SK-N-SH (cell line): ENCODE measurements around the gene MIS12. TPM values are rescaled to one million over a fixed set of nuclear protein-coding genes. Genes with fewer than 3 reads are reported as not detected.

Experiments
- CTCF ChIA-PET: fragments of 300-600, 350-600 bp; formaldehyde crosslinking; extraction: SDS; loops from one replicate; lab custom pipeline; 2021; lab: Yijun Ruan, JAX
- POLR2A ChIA-PET: fragments of 350-600 bp; sonication (Branson Sonifier 250); formaldehyde crosslinking; extraction: SDS; loops from one replicate; lab custom pipeline; 2020; ENCODE audit warnings: antibody characterized with exemption, inconsistent platforms; lab: Yijun Ruan, JAX
- DNase-seq: peaks from one replicate; pipeline ENCODE4 v3.0.0; 2012
- H2AFZ ChIP-seq: fragments of 200-600 bp; sonication (generic); 2 replicates; pipeline ENCODE4 v1.8.1; 2016; ENCODE audit warnings: antibody characterized with exemption, mild to moderate bottlenecking, low read depth
- H3F3A ChIP-seq: fragments of 200-600 bp; sonication (generic); replicated peaks from 2 replicates; pipeline ENCODE3; 2016; ENCODE audit warnings: antibody characterized with exemption, mild to moderate bottlenecking; ENCODE audit not compliant: insufficient read depth
- H3K27ac ChIP-seq, 2 experiments: fragments of 200-500 bp in 1 of 2; fragments of 200-600 bp in 1 of 2; sonication (Bioruptor generic) in 1 of 2; sonication (generic), shearing (Covaris generic) in 1 of 2; 2 replicates each; pipeline versions ENCODE4 v1.5.1 to v1.6.1; 2014 to 2016; ENCODE audit warnings: low read depth in 2 of 2, inconsistent platforms in 1 of 2, low read length in 1 of 2, mild to moderate bottlenecking in 1 of 2, mixed read lengths in 1 of 2
- H3K27me3 ChIP-seq: fragments of 200-600 bp; sonication (generic), shearing (Covaris generic); 2 replicates; pipeline ENCODE4 v1.6.1; 2016; ENCODE audit warnings: mixed run types; ENCODE audit not compliant: insufficient read depth
- H3K36me3 ChIP-seq, 2 experiments: fragments of 200-500 bp in 1 of 2; fragments of 200-600 bp in 1 of 2; sonication (Bioruptor generic) in 1 of 2; sonication (generic) in 1 of 2; replicated peaks in 1 of 2; 2 replicates each; pipeline versions ENCODE3 to v1.5.1; 2014 to 2016; ENCODE audit warnings: low read length in 1 of 2, mild to moderate bottlenecking in 1 of 2; ENCODE audit not compliant: insufficient read depth in 2 of 2, control insufficient read depth in 1 of 2
- H3K4me1 ChIP-seq, 2 experiments: fragments of 200-500 bp in 1 of 2; fragments of 200-600 bp in 1 of 2; sonication (Bioruptor generic) in 1 of 2; sonication (generic), shearing (Covaris generic) in 1 of 2; 2 replicates each; pipeline versions ENCODE4 v1.5.1 to v1.6.1; 2014 to 2016; ENCODE audit warnings: low read depth in 1 of 2, low read length in 1 of 2, mixed run types in 1 of 2; ENCODE audit not compliant: insufficient read depth in 2 of 2, control insufficient read depth in 1 of 2
- H3K4me2 ChIP-seq: fragments of 200-600 bp; sonication (generic), shearing (Covaris generic); 2 replicates; pipeline ENCODE4 v1.6.1; 2017; ENCODE audit warnings: mixed run types
- H3K4me3 ChIP-seq, 2 experiments: fragments of 200-500 bp in 1 of 2; fragments of 200-600 bp in 1 of 2; sonication (Bioruptor generic) in 1 of 2; sonication (generic), shearing (Covaris generic) in 1 of 2; 2 replicates each; pipeline versions ENCODE4 v1.5.1 to v1.8.1; 2014 to 2016; ENCODE audit warnings: low read depth in 2 of 2, inconsistent platforms in 1 of 2, low read length in 1 of 2, mild to moderate bottlenecking in 1 of 2, mixed read lengths in 1 of 2, moderate library complexity in 1 of 2
- H3K79me2 ChIP-seq: fragments of 200-600 bp; sonication (generic); 2 replicates; pipeline ENCODE4 v1.8.1; 2017; ENCODE audit warnings: mild to moderate bottlenecking; ENCODE audit not compliant: insufficient read depth
- H3K9ac ChIP-seq: fragments of 200-600 bp; sonication (generic); 2 replicates; pipeline ENCODE4 v1.6.1; 2017; ENCODE audit warnings: mixed run types
- H3K9me2 ChIP-seq: fragments of 200-600 bp; sonication (generic); 2 replicates; pipeline ENCODE4 v1.6.1; 2017; ENCODE audit warnings: mixed run types
- H3K9me3 ChIP-seq: fragments of 200-600 bp; sonication (generic); 2 replicates; pipeline ENCODE4 v1.6.1; 2017; ENCODE audit warnings: mixed run types, mild to moderate bottlenecking, moderate library complexity
- H4K20me1 ChIP-seq: fragments of 200-600 bp; sonication (generic); 2 replicates; pipeline ENCODE4 v1.6.1; 2017; ENCODE audit warnings: mild to moderate bottlenecking, mixed run types; ENCODE audit not compliant: insufficient read depth
- ELF1 ChIP-seq: IDR thresholded peaks from 2 replicates; pipeline ENCODE4 v1.4.0; 2012
- EZH2phosphoT487 ChIP-seq: fragments of 200-600 bp; sonication (generic); IDR thresholded peaks from 2 replicates; pipeline ENCODE4 v1.6.1; 2017; ENCODE audit warnings: low read depth, mixed run types, mild to moderate bottlenecking, antibody characterized with exemption, moderate library complexity, borderline replicate concordance
- FOXJ3 ChIP-seq: sonication (generic); formaldehyde crosslinking; IDR thresholded peaks from 2 replicates; pipeline ENCODE4 v1.5.1; 2020; ENCODE audit warnings: mild to moderate bottlenecking, missing genetic modification reagents
- MEF2A ChIP-seq: IDR thresholded peaks from 2 replicates; pipeline ENCODE4 v1.4.0; 2012; ENCODE audit warnings: low read depth, borderline replicate concordance
- NFIC ChIP-seq: IDR thresholded peaks from 2 replicates; pipeline ENCODE4 v1.4.0; 2012; ENCODE audit warnings: borderline replicate concordance
- NRF1 ChIP-seq: IDR thresholded peaks from 2 replicates; pipeline ENCODE4 v1.6.1; 2012; ENCODE audit warnings: low read depth, mild to moderate bottlenecking, low read length
- RXRA ChIP-seq: IDR thresholded peaks from 2 replicates; pipeline ENCODE4 v1.4.0; 2012; ENCODE audit warnings: low read depth, mild to moderate bottlenecking, borderline replicate concordance
- SMC3 ChIP-seq: IDR thresholded peaks from 2 replicates; pipeline ENCODE4 v1.6.1; 2012; ENCODE audit warnings: low read depth, low read length, improper control_type of control experiment
- TCF12 ChIP-seq: IDR thresholded peaks from 2 replicates; pipeline ENCODE4 v1.4.0; 2012
- YY1 ChIP-seq: IDR thresholded peaks from 2 replicates; pipeline ENCODE4 v1.4.0; 2012; ENCODE audit warnings: low read depth, mild to moderate bottlenecking
- WGBS: methylation state at CpG from one replicate; pipeline ENCODE4 v1.1.6; 2017; ENCODE audit warnings: low lambda C conversion rate; 5-methylcytosine and 5-hydroxymethylcytosine counted together
- polyA plus RNA-seq, 3 experiments: library from polyadenylated mRNA; depleted of rRNA; stranded (reverse); fragments of >200 nt; gene quantifications; 2 replicates each; pipeline ENCODE4 v1.2.3, GENCODE V29; 2012
- TF ChIP-seq, protein P1 (sequence below): IDR thresholded peaks from 2 replicates; pipeline ENCODE4 v1.6.1; 2012; ENCODE audit warnings: mild to moderate bottlenecking, low read depth, low read length, moderate library complexity
- TF ChIP-seq, protein P2 (sequence below): fragments of 150-350 bp; IDR thresholded peaks from 2 replicates; pipeline ENCODE4 v1.6.1; 2016; ENCODE audit warnings: mild to moderate bottlenecking, low read depth, low read length
- TF ChIP-seq, protein P3 (sequence below): IDR thresholded peaks from 2 replicates; pipeline ENCODE4 v1.4.0; 2012; ENCODE audit warnings: low read depth, borderline replicate concordance

The MIS12 gene
- polyA plus RNA-seq, 1 of the 3 experiments (the other 2 are of a cell fraction): 9.3 TPM

DNA sequence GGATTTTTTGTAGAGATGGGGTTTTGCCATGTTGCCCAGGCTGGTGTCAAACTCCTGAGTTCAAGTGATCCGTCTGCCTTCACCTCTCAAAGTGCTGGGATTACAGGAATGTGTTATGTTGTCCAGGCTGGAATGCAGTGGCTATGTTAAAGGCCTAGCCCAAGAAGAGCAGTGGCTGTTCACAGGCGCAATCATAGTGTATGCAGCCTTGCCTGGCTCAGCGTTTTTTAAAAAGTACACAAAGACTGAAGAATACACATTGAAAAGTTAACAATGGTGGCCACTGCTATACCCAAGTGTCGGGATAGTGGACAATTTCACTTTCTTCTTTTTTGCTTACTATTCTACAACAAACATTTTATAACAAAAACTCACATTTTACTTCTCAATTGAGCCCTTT lies 7.4 kb upstream of the MIS12 start:
- Histone ChIP-seq H3K27ac (no peak overlapping the region), H3K9me2 (no peaks in the 10 kb centered on the region), H3K9me3 (no peaks in the 10 kb centered on the region), H2AFZ (no peak overlapping the region), H3K27me3 (no peaks in the 10 kb centered on the region), H4K20me1 (no peaks in the 10 kb centered on the region), H3K4me2 (no peak overlapping the region), H3F3A (peaks cover 12% of the 10 kb centered on the region), H3K36me3 (peaks cover 87 to 89% of the 10 kb centered on the region in 2 experiments), H3K9ac (no peak overlapping the region), H3K4me1 (no peaks in the 10 kb centered on the region), H3K4me3 (no peak overlapping the region), H3K79me2 (peaks cover 69% of the 10 kb centered on the region)
- ChIA-PET POLR2A (no interaction called here), CTCF (interaction anchor here (2.5 kb wide), 1 partner anchor 40 kb away, joined by 9 read pairs; the partner anchor contains the start of gene C1QBP)
- 99% methylated on average over 4 of the region's 4 CpGs for WGBS
- TF ChIP-seq, protein P1, sequence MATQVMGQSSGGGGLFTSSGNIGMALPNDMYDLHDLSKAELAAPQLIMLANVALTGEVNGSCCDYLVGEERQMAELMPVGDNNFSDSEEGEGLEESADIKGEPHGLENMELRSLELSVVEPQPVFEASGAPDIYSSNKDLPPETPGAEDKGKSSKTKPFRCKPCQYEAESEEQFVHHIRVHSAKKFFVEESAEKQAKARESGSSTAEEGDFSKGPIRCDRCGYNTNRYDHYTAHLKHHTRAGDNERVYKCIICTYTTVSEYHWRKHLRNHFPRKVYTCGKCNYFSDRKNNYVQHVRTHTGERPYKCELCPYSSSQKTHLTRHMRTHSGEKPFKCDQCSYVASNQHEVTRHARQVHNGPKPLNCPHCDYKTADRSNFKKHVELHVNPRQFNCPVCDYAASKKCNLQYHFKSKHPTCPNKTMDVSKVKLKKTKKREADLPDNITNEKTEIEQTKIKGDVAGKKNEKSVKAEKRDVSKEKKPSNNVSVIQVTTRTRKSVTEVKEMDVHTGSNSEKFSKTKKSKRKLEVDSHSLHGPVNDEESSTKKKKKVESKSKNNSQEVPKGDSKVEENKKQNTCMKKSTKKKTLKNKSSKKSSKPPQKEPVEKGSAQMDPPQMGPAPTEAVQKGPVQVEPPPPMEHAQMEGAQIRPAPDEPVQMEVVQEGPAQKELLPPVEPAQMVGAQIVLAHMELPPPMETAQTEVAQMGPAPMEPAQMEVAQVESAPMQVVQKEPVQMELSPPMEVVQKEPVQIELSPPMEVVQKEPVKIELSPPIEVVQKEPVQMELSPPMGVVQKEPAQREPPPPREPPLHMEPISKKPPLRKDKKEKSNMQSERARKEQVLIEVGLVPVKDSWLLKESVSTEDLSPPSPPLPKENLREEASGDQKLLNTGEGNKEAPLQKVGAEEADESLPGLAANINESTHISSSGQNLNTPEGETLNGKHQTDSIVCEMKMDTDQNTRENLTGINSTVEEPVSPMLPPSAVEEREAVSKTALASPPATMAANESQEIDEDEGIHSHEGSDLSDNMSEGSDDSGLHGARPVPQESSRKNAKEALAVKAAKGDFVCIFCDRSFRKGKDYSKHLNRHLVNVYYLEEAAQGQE: no peak
- TF ChIP-seq ELF1: no peak
- TF ChIP-seq, protein P2, sequence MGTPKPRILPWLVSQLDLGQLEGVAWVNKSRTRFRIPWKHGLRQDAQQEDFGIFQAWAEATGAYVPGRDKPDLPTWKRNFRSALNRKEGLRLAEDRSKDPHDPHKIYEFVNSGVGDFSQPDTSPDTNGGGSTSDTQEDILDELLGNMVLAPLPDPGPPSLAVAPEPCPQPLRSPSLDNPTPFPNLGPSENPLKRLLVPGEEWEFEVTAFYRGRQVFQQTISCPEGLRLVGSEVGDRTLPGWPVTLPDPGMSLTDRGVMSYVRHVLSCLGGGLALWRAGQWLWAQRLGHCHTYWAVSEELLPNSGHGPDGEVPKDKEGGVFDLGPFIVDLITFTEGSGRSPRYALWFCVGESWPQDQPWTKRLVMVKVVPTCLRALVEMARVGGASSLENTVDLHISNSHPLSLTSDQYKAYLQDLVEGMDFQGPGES: no peak
- no peak for DNase-seq

DNA sequence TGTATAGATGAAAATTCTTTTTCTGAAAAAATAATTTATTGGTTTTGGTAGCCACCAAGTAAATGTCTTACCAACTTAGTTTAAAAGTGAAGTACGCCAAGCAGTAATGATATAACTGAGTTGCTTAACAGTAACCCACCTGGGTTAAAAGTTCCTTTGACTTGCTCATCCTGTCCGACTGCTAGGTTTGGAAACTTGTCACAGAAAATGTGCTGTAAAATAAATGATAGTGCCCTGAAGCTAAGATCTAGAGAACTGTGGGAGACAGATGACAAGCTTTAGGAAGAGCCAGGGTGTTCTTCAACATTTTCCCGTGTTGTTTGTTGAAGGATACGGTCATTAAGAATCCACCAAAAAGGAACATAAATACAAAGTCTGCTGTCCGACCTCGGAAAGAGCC lies 5.4 kb upstream of the MIS12 start:
- POLR2A ChIA-PET: no interaction called here
- H4K20me1 ChIP-seq: no peaks in the 10 kb centered on the region
- CTCF ChIA-PET: interaction anchor here (0.8 kb wide), 1 partner anchor 11 kb away, joined by 3 read pairs; no protein-coding TSS in a partner anchor
- H2AFZ ChIP-seq: no peak overlapping the region
- H3K9me3 ChIP-seq: no peaks in the 10 kb centered on the region
- H3K4me3 ChIP-seq: no peak overlapping the region
- 87% methylated on average over 6 of the region's 6 CpGs for WGBS
- peaks cover 7 to 11% of the 10 kb centered on the region in 2 experiments; a peak in 3 of 4 replicates for H3K4me1 ChIP-seq
- no peak for DNase-seq
- peaks cover 89% of the 10 kb centered on the region for H3K79me2 ChIP-seq
- no peak overlapping the region for H3K4me2 ChIP-seq
- H3K9me2 ChIP-seq: no peaks in the 10 kb centered on the region
- H3F3A ChIP-seq: no peaks in the 10 kb centered on the region
- peaks cover 76 to 78% of the 10 kb centered on the region in 2 experiments for H3K36me3 ChIP-seq
- H3K27me3 ChIP-seq: no peaks in the 10 kb centered on the region
- H3K9ac ChIP-seq: no peak overlapping the region
- TF ChIP-seq NRF1 (no peak), RXRA (no peak), SMC3 (no peak), EZH2phosphoT487 (no peak), YY1 (no peak), NFIC (no peak), MEF2A (no peak), FOXJ3 (no peak), TCF12 (no peak)
- TF ChIP-seq, protein P3, sequence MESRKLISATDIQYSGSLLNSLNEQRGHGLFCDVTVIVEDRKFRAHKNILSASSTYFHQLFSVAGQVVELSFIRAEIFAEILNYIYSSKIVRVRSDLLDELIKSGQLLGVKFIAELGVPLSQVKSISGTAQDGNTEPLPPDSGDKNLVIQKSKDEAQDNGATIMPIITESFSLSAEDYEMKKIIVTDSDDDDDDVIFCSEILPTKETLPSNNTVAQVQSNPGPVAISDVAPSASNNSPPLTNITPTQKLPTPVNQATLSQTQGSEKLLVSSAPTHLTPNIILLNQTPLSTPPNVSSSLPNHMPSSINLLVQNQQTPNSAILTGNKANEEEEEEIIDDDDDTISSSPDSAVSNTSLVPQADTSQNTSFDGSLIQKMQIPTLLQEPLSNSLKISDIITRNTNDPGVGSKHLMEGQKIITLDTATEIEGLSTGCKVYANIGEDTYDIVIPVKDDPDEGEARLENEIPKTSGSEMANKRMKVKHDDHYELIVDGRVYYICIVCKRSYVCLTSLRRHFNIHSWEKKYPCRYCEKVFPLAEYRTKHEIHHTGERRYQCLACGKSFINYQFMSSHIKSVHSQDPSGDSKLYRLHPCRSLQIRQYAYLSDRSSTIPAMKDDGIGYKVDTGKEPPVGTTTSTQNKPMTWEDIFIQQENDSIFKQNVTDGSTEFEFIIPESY: no peak
- TF ChIP-seq, protein P1: no peak
- no peak overlapping the region for H3K27ac ChIP-seq
